ENCODE results near the gene PTGDS. TPM values are rescaled to one million over a fixed set of nuclear protein-coding genes. Genes with fewer than 3 reads are reported as not detected.

The PTGDS gene
- polyA plus RNA-seq, 1 donor from 2014 or later = 2.0 TPM

DNA sequence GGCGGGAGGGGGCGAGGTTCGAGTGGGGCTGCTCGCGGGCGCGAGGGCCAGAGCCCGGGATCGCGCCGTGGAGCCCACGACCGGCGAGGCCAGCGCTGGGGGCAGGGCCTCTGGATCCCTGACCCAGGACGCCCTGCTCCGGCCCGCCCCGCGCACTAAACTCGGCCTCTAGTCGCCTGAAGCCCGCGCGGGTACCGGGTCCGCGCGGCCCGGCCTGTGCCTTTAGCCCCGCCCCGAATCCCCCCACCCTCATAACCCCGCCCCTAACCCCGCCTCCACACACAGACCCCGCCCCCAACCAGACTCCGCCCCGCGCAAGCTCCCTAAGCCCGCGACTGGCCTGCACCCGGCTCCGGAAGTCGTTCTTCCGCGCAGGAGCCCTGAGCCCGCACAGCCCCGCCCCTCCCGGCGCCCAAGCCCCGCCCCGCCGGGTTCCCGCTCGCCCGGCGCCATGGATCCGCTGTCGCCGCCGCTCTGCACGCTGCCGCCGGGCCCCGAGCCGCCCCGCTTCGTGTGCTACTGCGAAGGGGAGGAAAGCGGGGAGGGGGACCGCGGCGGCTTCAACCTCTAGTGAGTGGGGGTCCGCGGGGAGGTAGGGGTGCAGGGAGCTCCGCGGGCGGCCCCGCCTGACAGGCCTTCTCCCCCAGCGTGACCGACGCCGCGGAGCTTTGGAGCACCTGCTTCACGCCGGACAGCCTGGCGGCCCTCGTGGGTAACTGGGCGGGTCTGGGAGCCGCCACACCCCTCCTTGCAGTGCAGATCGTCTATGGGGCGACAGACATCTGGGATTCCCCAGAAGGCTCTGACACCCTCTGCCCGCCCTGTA, 14.9 kb downstream of the PTGDS start, which contains the start of gene PAXX:
PAXX (plus strand) TSS at position 430 of the 826 bp plus-strand sequence; CDS start at position 452, 22 bp downstream.
- no peaks in the 10 kb centered on the region for H3K9me2 ChIP-seq (ENCODE audit: insufficient read depth, low read length)
- H3K27me3 ChIP-seq (ENCODE audit: insufficient read depth, low read depth, low read length) = peaks cover 3% of the 10 kb centered on the region
- peak within 1 kb of the TSS; percentile 87 for H3K4me2 ChIP-seq (ENCODE audit: low read length)
- H3K9me3 ChIP-seq (ENCODE audit: low read length) = no peaks in the 10 kb centered on the region
- no peaks in the 10 kb centered on the region for H3K36me3 ChIP-seq (ENCODE audit: insufficient read depth, low read length)
- H2AFZ ChIP-seq (ENCODE audit: low read depth, low read length) = peak within 1 kb of the TSS; percentile 70
- no peaks in the 10 kb centered on the region for H4K20me1 ChIP-seq (ENCODE audit: insufficient read depth)
- H3K79me2 ChIP-seq (replicated peaks; ENCODE audit: insufficient read depth, low read length) = no peaks in the 10 kb centered on the region
- peak within 1 kb of the TSS; percentile 96 for H3K4me3 ChIP-seq (ENCODE audit: low read length)
- H3F3A ChIP-seq (ENCODE audit: insufficient read depth, low read length, poor library complexity, severe bottlenecking) = no peaks in the 10 kb centered on the region
- TF ChIP-seq SMC3 (conservative IDR thresholded peaks at IDR 0.05; ENCODE audit: poor library complexity) (peak; percentile 34), POLR2AphosphoS5 (IDR thresholded peaks at IDR 0.05) (peak; percentile 60), MXI1 (conservative IDR thresholded peaks at IDR 0.05; ENCODE audit: poor library complexity, severe bottlenecking) (peak; percentile 96), EP300 (conservative IDR thresholded peaks at IDR 0.05; ENCODE audit: poor library complexity, severe bottlenecking) (peak; percentile 10), RAD21 (conservative IDR thresholded peaks at IDR 0.05) (no peak), EZH2 (IDR thresholded peaks at IDR 0.05; ENCODE audit: borderline replicate concordance, insufficient read depth, low read length, poor library complexity, severe bottlenecking) (no peak), TAF1 (IDR thresholded peaks at IDR 0.05; ENCODE audit: low read depth) (no peak)
- TF ChIP-seq, protein P1, sequence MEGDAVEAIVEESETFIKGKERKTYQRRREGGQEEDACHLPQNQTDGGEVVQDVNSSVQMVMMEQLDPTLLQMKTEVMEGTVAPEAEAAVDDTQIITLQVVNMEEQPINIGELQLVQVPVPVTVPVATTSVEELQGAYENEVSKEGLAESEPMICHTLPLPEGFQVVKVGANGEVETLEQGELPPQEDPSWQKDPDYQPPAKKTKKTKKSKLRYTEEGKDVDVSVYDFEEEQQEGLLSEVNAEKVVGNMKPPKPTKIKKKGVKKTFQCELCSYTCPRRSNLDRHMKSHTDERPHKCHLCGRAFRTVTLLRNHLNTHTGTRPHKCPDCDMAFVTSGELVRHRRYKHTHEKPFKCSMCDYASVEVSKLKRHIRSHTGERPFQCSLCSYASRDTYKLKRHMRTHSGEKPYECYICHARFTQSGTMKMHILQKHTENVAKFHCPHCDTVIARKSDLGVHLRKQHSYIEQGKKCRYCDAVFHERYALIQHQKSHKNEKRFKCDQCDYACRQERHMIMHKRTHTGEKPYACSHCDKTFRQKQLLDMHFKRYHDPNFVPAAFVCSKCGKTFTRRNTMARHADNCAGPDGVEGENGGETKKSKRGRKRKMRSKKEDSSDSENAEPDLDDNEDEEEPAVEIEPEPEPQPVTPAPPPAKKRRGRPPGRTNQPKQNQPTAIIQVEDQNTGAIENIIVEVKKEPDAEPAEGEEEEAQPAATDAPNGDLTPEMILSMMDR (IDR thresholded peaks at IDR 0.05; ENCODE audit: poor library complexity, severe bottlenecking) = no peak
- H3K9ac ChIP-seq (ENCODE audit: low read length) = peak within 1 kb of the TSS; percentile 81
- H3K27ac ChIP-seq (ENCODE audit: low read length) = peak within 1 kb of the TSS; percentile 42

DNA sequence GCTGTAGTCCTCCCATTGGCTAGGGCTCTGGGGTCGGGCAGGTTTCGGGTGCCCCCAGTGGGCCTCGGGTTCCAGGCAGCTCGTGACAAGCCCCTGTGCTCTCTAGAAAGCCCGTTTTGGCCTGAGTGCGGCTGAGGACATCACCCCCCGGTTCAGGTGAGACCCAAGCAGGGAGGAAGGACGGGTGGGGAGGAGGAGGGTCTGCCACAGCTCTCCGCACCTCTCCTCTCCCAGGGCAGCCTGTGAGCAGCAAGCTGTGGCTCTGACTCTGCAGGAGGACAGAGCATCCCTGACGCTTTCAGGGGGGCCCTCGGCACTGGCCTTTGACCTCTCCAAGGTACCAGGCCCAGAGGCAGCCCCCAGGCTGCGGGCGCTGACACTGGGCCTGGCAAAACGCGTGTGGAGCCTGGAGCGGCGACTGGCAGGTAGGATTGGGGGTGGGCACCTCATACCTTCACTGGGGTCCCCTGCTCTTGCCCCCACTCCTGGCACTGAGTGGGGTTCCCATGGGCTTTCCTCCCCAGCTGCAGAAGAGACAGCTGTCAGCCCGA, 15.6 kb downstream of the PTGDS start:
- Histone ChIP-seq H3K9me2 (ENCODE audit: insufficient read depth, low read length) (no peaks in the 10 kb centered on the region), H3K9me3 (ENCODE audit: low read length) (no peaks in the 10 kb centered on the region), H3K4me2 (ENCODE audit: low read length) (peak overlapping the region; percentile 87), H3F3A (ENCODE audit: insufficient read depth, low read length, poor library complexity, severe bottlenecking) (no peaks in the 10 kb centered on the region), H4K20me1 (ENCODE audit: insufficient read depth) (no peaks in the 10 kb centered on the region), H3K9ac (ENCODE audit: low read length) (peak overlapping the region; percentile 81), H3K79me2 (replicated peaks; ENCODE audit: insufficient read depth, low read length) (no peaks in the 10 kb centered on the region), H3K27ac (ENCODE audit: low read length) (peak overlapping the region; percentile 42), H2AFZ (ENCODE audit: low read depth, low read length) (peak overlapping the region; percentile 70), H3K4me3 (ENCODE audit: low read length) (peak overlapping the region; percentile 96), H3K27me3 (ENCODE audit: insufficient read depth, low read depth, low read length) (no peaks in the 10 kb centered on the region), H3K36me3 (ENCODE audit: insufficient read depth, low read length) (no peaks in the 10 kb centered on the region)
- TF ChIP-seq SMC3 (conservative IDR thresholded peaks at IDR 0.05; ENCODE audit: poor library complexity) = no peak
- no peak for TF ChIP-seq TAF1 (IDR thresholded peaks at IDR 0.05; ENCODE audit: low read depth)
- TF ChIP-seq MXI1 (conservative IDR thresholded peaks at IDR 0.05; ENCODE audit: poor library complexity, severe bottlenecking) = no peak
- TF ChIP-seq, protein P2, sequence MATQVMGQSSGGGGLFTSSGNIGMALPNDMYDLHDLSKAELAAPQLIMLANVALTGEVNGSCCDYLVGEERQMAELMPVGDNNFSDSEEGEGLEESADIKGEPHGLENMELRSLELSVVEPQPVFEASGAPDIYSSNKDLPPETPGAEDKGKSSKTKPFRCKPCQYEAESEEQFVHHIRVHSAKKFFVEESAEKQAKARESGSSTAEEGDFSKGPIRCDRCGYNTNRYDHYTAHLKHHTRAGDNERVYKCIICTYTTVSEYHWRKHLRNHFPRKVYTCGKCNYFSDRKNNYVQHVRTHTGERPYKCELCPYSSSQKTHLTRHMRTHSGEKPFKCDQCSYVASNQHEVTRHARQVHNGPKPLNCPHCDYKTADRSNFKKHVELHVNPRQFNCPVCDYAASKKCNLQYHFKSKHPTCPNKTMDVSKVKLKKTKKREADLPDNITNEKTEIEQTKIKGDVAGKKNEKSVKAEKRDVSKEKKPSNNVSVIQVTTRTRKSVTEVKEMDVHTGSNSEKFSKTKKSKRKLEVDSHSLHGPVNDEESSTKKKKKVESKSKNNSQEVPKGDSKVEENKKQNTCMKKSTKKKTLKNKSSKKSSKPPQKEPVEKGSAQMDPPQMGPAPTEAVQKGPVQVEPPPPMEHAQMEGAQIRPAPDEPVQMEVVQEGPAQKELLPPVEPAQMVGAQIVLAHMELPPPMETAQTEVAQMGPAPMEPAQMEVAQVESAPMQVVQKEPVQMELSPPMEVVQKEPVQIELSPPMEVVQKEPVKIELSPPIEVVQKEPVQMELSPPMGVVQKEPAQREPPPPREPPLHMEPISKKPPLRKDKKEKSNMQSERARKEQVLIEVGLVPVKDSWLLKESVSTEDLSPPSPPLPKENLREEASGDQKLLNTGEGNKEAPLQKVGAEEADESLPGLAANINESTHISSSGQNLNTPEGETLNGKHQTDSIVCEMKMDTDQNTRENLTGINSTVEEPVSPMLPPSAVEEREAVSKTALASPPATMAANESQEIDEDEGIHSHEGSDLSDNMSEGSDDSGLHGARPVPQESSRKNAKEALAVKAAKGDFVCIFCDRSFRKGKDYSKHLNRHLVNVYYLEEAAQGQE (IDR thresholded peaks at IDR 0.05; ENCODE audit: borderline replicate concordance) = no peak
- TF ChIP-seq EZH2 (IDR thresholded peaks at IDR 0.05; ENCODE audit: borderline replicate concordance, insufficient read depth, low read length, poor library complexity, severe bottlenecking) = no peak
- no peak for TF ChIP-seq POLR2AphosphoS5 (IDR thresholded peaks at IDR 0.05)
- TF ChIP-seq, protein P1 (IDR thresholded peaks at IDR 0.05; ENCODE audit: poor library complexity, severe bottlenecking) = no peak
- TF ChIP-seq EP300 (conservative IDR thresholded peaks at IDR 0.05; ENCODE audit: poor library complexity, severe bottlenecking) = no peak
- no peak for TF ChIP-seq RAD21 (conservative IDR thresholded peaks at IDR 0.05)

Measured in neural cell (in vitro differentiated cells).